Nephron progenitor cell (in vitro differentiated cells): ENCODE measurements around the gene VCL.

ENCODE experiments used
- DNase-seq: peaks from one replicate; pipeline ENCODE4 v3.0.0; 2021
- H3K27ac Mint-ChIP-seq: 2 replicates; pipeline ENCODE4 v1.8.0; 2021; ENCODE audit warnings: mild to moderate bottlenecking, moderate library complexity, mixed read lengths
- H3K27me3 Mint-ChIP-seq: 2 replicates; pipeline ENCODE4 v1.8.0; 2021; ENCODE audit warnings: mild to moderate bottlenecking, low read depth, mixed read lengths; ENCODE audit not compliant: poor library complexity
- H3K36me3 Mint-ChIP-seq: 2 replicates; pipeline ENCODE4 v1.8.0; 2021; ENCODE audit warnings: low read depth, mixed read lengths
- H3K4me1 Mint-ChIP-seq: 2 replicates; pipeline ENCODE4 v1.8.0; 2021; ENCODE audit warnings: mixed read lengths
- H3K4me3 Mint-ChIP-seq: 2 replicates; pipeline ENCODE4 v1.8.0; 2021; ENCODE audit warnings: mild to moderate bottlenecking, moderate library complexity, mixed read lengths
- H3K9me3 Mint-ChIP-seq: 2 replicates; pipeline ENCODE4 v1.8.0; 2021; ENCODE audit warnings: mild to moderate bottlenecking, moderate library complexity, mixed read lengths
- TF ChIP-seq, protein P1 (sequence below): fragments of 200-600 bp; sonication (generic); IDR thresholded peaks from 2 replicates; pipeline ENCODE4 v1.5.0; 2021; ENCODE audit warnings: antibody characterized with exemption

Gene VCL

DNA sequence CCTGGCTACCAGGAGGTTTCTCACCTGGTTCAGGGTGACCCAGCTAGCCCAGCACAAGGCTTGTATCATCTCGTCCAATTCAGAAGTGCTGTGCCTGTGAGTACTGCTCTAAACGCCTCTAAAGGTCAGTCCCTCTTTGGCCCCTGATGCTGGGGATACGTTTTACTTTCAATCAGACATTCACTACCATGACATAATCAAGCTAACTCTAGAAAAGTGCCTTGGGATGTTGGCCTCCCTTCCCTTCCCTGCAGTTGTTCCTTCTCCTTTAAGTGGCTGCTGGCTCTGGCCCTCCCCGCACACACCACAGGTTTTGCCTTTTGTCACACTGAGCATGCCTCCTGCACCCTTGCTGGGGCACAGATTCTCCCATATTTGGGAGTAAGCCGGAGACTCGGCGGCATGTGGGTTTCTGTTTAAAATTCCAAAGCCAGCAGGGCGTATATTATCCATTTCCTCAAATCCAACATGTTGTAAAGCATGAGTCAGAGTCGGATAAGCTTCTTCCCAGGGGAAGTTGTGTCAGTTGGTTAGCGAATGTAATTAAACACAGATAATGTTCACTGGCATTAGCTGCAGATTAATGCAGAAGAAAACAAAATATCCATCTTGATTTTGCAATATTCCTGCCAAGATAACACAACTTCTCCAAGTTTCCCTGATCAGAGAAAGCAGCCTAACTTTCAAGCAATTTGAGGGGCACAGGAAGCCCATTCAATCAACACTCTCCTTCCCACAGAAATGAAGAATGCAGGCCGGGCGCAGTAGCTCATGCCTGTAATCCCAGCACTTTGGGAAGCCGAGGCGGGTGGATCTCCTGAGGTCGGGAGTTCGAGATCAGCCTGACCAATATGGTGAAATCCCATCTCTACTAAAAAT lies 31.8 kb upstream of the VCL start:
- Mint-ChIP-seq H3K27me3 (no peaks in the 10 kb centered on the region), H3K9me3 (no peaks in the 10 kb centered on the region), H3K36me3 (no peaks in the 10 kb centered on the region), H3K4me1 (peaks cover 39% of the 10 kb centered on the region), H3K27ac (peak overlapping the region; percentile 99), H3K4me3 (peak overlapping the region; percentile 69)
- TF ChIP-seq, protein P1, sequence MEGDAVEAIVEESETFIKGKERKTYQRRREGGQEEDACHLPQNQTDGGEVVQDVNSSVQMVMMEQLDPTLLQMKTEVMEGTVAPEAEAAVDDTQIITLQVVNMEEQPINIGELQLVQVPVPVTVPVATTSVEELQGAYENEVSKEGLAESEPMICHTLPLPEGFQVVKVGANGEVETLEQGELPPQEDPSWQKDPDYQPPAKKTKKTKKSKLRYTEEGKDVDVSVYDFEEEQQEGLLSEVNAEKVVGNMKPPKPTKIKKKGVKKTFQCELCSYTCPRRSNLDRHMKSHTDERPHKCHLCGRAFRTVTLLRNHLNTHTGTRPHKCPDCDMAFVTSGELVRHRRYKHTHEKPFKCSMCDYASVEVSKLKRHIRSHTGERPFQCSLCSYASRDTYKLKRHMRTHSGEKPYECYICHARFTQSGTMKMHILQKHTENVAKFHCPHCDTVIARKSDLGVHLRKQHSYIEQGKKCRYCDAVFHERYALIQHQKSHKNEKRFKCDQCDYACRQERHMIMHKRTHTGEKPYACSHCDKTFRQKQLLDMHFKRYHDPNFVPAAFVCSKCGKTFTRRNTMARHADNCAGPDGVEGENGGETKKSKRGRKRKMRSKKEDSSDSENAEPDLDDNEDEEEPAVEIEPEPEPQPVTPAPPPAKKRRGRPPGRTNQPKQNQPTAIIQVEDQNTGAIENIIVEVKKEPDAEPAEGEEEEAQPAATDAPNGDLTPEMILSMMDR = no peak
- peak; percentile 44 for DNase-seq

DNA sequence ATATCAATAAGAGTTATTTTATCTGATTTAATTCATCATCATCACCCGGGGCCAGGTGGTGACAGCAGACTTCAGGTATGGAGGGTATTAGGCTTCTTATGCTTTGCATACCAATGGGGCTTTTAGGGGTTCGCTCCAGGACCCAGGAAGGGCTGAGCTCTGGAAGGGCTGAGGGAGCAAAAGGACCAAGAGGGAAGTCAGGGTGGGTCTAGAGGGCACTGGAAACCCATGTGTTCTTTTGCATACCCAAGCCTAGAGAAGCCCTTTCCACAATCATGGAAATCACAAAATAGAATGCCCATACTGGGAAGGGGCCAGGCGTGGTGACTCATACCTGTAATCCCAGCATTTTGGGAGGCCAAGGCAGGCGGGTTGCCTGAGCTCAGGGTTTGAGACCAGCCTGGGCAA lies 30.9 kb upstream of the VCL start:
- no peak overlapping the region for H3K4me3 Mint-ChIP-seq
- TF ChIP-seq, protein P1 = no peak
- H3K4me1 Mint-ChIP-seq = peaks cover 39% of the 10 kb centered on the region
- no peaks in the 10 kb centered on the region for H3K36me3 Mint-ChIP-seq
- no peaks in the 10 kb centered on the region for H3K9me3 Mint-ChIP-seq
- DNase-seq = no peak
- H3K27ac Mint-ChIP-seq = peak overlapping the region; percentile 99
- no peaks in the 10 kb centered on the region for H3K27me3 Mint-ChIP-seq

DNA sequence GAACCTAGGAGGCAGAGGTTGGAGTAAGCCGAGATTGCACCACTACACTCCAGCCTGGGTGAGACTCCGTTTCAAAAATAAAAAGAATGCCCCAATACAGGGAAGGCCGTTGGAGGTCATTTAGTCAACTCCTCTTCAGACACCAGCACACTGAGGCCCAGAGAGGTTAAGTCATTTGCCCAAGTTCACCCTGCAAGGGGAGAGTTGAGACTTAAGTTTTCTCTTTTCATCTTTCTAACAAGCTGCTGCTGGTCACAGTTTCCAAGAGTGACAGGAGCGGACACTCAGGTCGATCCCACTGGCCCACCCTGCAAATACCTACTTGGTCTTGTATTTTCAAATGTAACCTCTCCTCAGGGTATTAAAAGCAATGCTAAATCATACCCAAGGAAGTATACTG lies 30.4 kb upstream of the VCL start:
- H3K4me3 Mint-ChIP-seq = no peak overlapping the region
- no peak for DNase-seq
- H3K36me3 Mint-ChIP-seq = no peaks in the 10 kb centered on the region
- no peaks in the 10 kb centered on the region for H3K9me3 Mint-ChIP-seq
- H3K27ac Mint-ChIP-seq = no peak overlapping the region
- H3K27me3 Mint-ChIP-seq = no peaks in the 10 kb centered on the region
- H3K4me1 Mint-ChIP-seq = peaks cover 35% of the 10 kb centered on the region
- TF ChIP-seq, protein P1 = no peak

DNA sequence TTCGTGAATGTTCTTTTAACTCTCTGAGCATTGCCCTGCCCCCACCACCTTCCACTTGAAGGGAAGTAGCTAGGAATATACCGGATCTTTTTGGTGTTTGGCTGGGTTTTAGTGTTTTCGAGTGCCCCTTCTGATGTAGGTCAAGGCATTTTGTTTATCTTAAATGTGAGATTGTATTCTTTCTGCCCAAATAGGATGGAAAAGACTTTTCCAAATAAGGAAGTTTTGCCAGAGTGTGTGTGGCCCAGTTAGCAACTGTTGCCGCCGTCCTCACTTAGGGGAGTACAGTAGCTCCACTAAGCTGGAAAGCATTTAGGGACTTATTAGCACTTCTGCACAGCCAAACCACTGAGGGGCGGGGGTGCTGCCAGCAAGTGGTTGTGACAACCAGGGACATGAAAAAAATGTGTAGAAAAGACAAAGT lies 29.8 kb upstream of the VCL start:
- H3K4me1 Mint-ChIP-seq = peaks cover 33% of the 10 kb centered on the region
- peak overlapping the region; percentile 95 for H3K27ac Mint-ChIP-seq
- H3K36me3 Mint-ChIP-seq = no peaks in the 10 kb centered on the region

DNA sequence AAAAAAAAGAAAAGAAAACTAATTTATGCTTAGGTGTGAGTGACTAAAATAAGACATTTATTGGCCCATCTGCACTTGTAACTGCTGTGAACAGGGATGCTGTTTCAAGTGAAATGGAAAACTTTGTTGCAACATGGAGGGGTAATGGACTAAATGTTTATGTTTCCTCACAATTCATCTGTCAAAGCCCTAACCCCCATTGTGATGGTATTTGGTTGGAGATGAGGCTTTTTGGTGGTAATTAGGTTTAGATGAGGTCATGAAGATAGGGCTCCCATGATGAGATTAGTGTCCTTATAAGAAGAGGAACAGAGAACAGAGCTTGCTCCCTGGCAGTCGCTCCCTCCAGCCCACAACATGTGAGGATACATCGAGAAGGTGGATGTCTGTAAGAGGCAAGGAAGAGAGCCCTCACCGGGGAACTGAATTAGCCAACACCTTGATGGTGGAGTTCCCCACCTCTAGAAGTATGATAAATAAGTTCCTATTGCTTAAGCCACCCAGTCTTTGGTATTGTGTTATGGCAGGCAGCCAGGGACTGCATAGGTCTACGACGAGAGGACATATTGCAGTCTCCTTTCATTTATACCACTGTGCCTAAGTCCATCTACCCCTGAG lies 28.6 kb upstream of the VCL start:
- no peaks in the 10 kb centered on the region for H3K9me3 Mint-ChIP-seq

More for the DNA sequence above, 29.8 kb upstream of the VCL start:
- Mint-ChIP-seq H3K27me3 (no peaks in the 10 kb centered on the region), H3K4me3 (no peak overlapping the region), H3K9me3 (no peaks in the 10 kb centered on the region)
- TF ChIP-seq, protein P1 = no peak
- no peak for DNase-seq

More for the DNA sequence above, 28.6 kb upstream of the VCL start:
- Mint-ChIP-seq H3K36me3 (no peaks in the 10 kb centered on the region), H3K27ac (no peak overlapping the region), H3K4me3 (no peak overlapping the region), H3K27me3 (no peaks in the 10 kb centered on the region), H3K4me1 (peaks cover 33% of the 10 kb centered on the region)
- DNase-seq = no peak
- TF ChIP-seq, protein P1 = no peak
